Mesenchymal stem cell (in vitro differentiated cells and primary cell): ENCODE results near the gene DNHD1.

Source experiments
- DNase-seq: peaks from one replicate; pipeline ENCODE4 v3.0.0-alpha.2; 2013
- H2AFZ ChIP-seq: one replicate; pipeline ENCODE4 v1.6.1; 2013; ENCODE audit warnings: low read depth, mild to moderate bottlenecking, control low read depth, inconsistent platforms, low read length, moderate library complexity
- H2AK5ac ChIP-seq: 2 replicates; pipeline ENCODE4 v1.6.1; 2013; ENCODE audit warnings: low read length, moderate library complexity, mild to moderate bottlenecking, inconsistent platforms; ENCODE audit not compliant: severe bottlenecking
- H2BK120ac ChIP-seq: one replicate; pipeline ENCODE4 v1.6.1; 2013; ENCODE audit warnings: low read depth, mild to moderate bottlenecking, inconsistent platforms, low read length, moderate library complexity
- H2BK12ac ChIP-seq, 2 experiments: one replicate each; pipeline ENCODE4 v1.6.1; 2013; ENCODE audit warnings: inconsistent platforms in 2 of 2, low read length in 2 of 2, mild to moderate bottlenecking in 2 of 2, moderate library complexity in 2 of 2, control low read depth in 1 of 2
- H2BK15ac ChIP-seq: one replicate; pipeline ENCODE4 v1.6.1; 2013; ENCODE audit warnings: mild to moderate bottlenecking, low read depth, inconsistent platforms; ENCODE audit not compliant: poor library complexity, severe bottlenecking
- H2BK5ac ChIP-seq: 2 replicates; pipeline ENCODE4 v1.6.1; 2013; ENCODE audit warnings: low read depth, mild to moderate bottlenecking, low read length, control low read depth, inconsistent platforms; ENCODE audit not compliant: poor library complexity, severe bottlenecking
- H3K14ac ChIP-seq, 2 experiments: one replicate each; pipeline ENCODE4 v1.6.1; 2013; ENCODE audit warnings: inconsistent platforms in 2 of 2, low read length in 2 of 2, control low read depth in 1 of 2, mild to moderate bottlenecking in 1 of 2, moderate library complexity in 1 of 2
- H3K18ac ChIP-seq, 2 experiments: one replicate each; pipeline ENCODE4 v1.6.1; 2013; ENCODE audit warnings: inconsistent platforms in 2 of 2, low read length in 2 of 2, control low read depth in 1 of 2, low read depth in 1 of 2, mild to moderate bottlenecking in 1 of 2
- H3K23ac ChIP-seq, 2 experiments: one replicate each; pipeline ENCODE4 v1.6.1; 2013; ENCODE audit warnings: inconsistent platforms in 2 of 2, low read length in 2 of 2, mild to moderate bottlenecking in 2 of 2, moderate library complexity in 2 of 2, control low read depth in 1 of 2
- H3K27ac ChIP-seq: 2 replicates; pipeline ENCODE4 v1.5.1; 2013; ENCODE audit warnings: mild to moderate bottlenecking, moderate library complexity, low read length, control low read depth, inconsistent platforms; ENCODE audit not compliant: poor library complexity, severe bottlenecking
- H3K27me3 ChIP-seq, 2 experiments: 2 replicates each; pipeline versions ENCODE4 v1.6.1 to v1.7.0; 2013; ENCODE audit warnings: low read length in 2 of 2, mild to moderate bottlenecking in 2 of 2, moderate library complexity in 2 of 2, control low read depth in 1 of 2, inconsistent platforms in 1 of 2; ENCODE audit not compliant: control insufficient read depth in 1 of 2, insufficient read depth in 1 of 2
- H3K36me3 ChIP-seq, 2 experiments: 2 replicates each; pipeline versions ENCODE4 v1.6.1 to v1.7.0; 2013; ENCODE audit warnings: low read length in 2 of 2, control low read depth in 1 of 2, inconsistent platforms in 1 of 2, low read depth in 1 of 2, mild to moderate bottlenecking in 1 of 2; ENCODE audit not compliant: insufficient read depth in 2 of 2, control insufficient read depth in 1 of 2
- H3K4ac ChIP-seq, 2 experiments: one replicate each; pipeline ENCODE4 v1.6.1; 2013; ENCODE audit warnings: inconsistent platforms in 2 of 2, low read length in 2 of 2, mild to moderate bottlenecking in 2 of 2, moderate library complexity in 2 of 2, control low read depth in 1 of 2, low read depth in 1 of 2
- H3K4me1 ChIP-seq: 2 replicates; pipeline ENCODE4 v1.6.1; 2013; ENCODE audit warnings: low read depth, low read length, control low read depth; ENCODE audit not compliant: control insufficient read depth, insufficient read depth
- H3K4me2 ChIP-seq: 2 replicates; pipeline ENCODE4 v1.6.1; 2013; ENCODE audit warnings: low read length, mild to moderate bottlenecking, inconsistent platforms; ENCODE audit not compliant: poor library complexity, severe bottlenecking
- H3K4me3 ChIP-seq, 2 experiments: 2 replicates each; pipeline versions ENCODE4 v1.5.1 to v1.7.0; 2013; ENCODE audit warnings: low read length in 2 of 2, mild to moderate bottlenecking in 2 of 2, control low read depth in 1 of 2, low read depth in 1 of 2; ENCODE audit not compliant: insufficient read depth in 1 of 2
- H3K79me1 ChIP-seq: replicated peaks from 2 replicates; pipeline ENCODE4 v1.6.1; 2013; ENCODE audit warnings: mild to moderate bottlenecking, control low read depth, low read length, inconsistent platforms; ENCODE audit not compliant: poor library complexity, severe bottlenecking
- H3K9ac ChIP-seq: 2 replicates; pipeline ENCODE4 v1.7.0; 2013; ENCODE audit warnings: mild to moderate bottlenecking, low read length, moderate library complexity
- H3K9me3 ChIP-seq: 2 replicates; pipeline ENCODE4 v1.7.0; 2013; ENCODE audit warnings: mild to moderate bottlenecking, low read length; ENCODE audit not compliant: control insufficient read depth
- H4K8ac ChIP-seq: one replicate; pipeline ENCODE4 v1.6.1; 2013; ENCODE audit warnings: inconsistent platforms, mild to moderate bottlenecking, low read length, moderate library complexity
- H4K91ac ChIP-seq: one replicate; pipeline ENCODE4 v1.6.1; 2013; ENCODE audit warnings: mild to moderate bottlenecking, low read length, inconsistent platforms
- WGBS: methylation state at CpG from one replicate; pipeline ENCODE4 v1.1.7; 2013; ENCODE audit warnings: mixed read lengths; 5-methylcytosine and 5-hydroxymethylcytosine counted together

DNHD1 gene

DNA sequence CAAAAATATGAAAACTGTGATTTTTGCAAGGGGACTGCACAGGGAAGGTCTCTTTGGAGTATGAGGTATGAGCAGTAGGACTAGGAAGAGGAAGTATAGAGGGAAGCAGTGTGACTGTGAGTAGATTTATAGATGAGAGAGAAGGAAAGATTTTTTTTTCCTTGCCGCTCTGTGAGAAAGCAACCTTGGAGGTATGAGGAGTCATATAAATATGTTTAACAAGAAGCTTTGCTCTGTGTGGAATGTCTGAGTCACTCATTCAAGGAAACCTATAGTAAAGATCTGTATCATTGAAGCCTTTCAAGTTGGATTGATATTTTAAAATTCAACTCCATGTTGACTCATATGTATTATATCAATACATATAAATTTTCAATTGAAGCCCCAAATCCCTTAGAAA, 26.2 kb downstream of the DNHD1 start:
- Histone ChIP-seq H3K18ac (no peak overlapping the region), H3K27ac (no peak overlapping the region), H3K4me3 (no peak overlapping the region), H4K8ac (no peak overlapping the region), H2BK12ac (no peak overlapping the region), H3K27me3 (no peaks in the 10 kb centered on the region), H4K91ac (no peak overlapping the region), H2BK120ac (no peak overlapping the region), H3K23ac (no peak overlapping the region), H3K9ac (no peak overlapping the region), H3K36me3 (peaks cover 6 to 42% of the 10 kb centered on the region in 2 experiments), H3K9me3 (no peaks in the 10 kb centered on the region), H3K79me1 (no peaks in the 10 kb centered on the region), H3K4me1 (no peaks in the 10 kb centered on the region), H3K4ac (no peak overlapping the region), H2BK5ac (no peak overlapping the region), H2AFZ (no peak overlapping the region), H3K4me2 (no peak overlapping the region), H2AK5ac (no peak overlapping the region), H2BK15ac (no peak overlapping the region), H3K14ac (no peak overlapping the region)
- 0% methylated on average over 1 of the region's 1 CpG for WGBS
- DNase-seq = peak; percentile 52

- no peak overlapping the region for H3K4ac ChIP-seq
Observed at GRCh38 chr11:6526411-6527135, 29.5 kb downstream of the DNHD1 start.

DNA sequence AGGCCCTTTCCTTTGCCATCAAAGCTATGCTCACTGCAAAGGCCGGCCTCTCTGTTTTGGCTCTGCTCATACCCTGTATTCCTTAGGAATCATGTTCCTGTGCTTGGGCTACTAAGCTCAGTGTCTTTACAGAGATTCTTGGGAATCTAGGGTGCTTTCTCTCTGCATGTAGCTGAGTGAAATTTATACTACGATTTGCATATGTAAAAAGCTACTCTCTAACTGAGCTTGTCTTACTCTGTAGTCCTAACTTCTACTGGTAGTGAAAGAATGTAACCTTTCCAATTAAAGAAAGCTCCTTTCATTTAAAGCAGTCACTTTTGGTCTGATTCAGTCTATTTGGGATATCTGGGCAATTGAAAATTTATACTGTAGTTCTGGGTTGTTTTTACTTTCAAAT, 32.2 kb downstream of the DNHD1 start:
- no peak overlapping the region for H3K4ac ChIP-seq
- no peak for DNase-seq
- H3K36me3 ChIP-seq = peaks cover 21 to 54% of the 10 kb centered on the region in 2 experiments
- no peak overlapping the region for H2AFZ ChIP-seq
- H3K9me3 ChIP-seq = no peaks in the 10 kb centered on the region
- no peak overlapping the region for H3K27ac ChIP-seq
- H3K18ac ChIP-seq = no peak overlapping the region
- no peak overlapping the region for H2BK15ac ChIP-seq
- no peak overlapping the region for H3K9ac ChIP-seq
- H2BK120ac ChIP-seq = no peak overlapping the region
- H3K4me1 ChIP-seq = no peaks in the 10 kb centered on the region
- H3K79me1 ChIP-seq = no peaks in the 10 kb centered on the region
- H4K8ac ChIP-seq = no peak overlapping the region
- 89% methylated on average over 1 of the region's 2 CpGs for WGBS
- no peak overlapping the region for H2AK5ac ChIP-seq
- no peak overlapping the region for H3K14ac ChIP-seq
- H3K4me3 ChIP-seq = no peak overlapping the region
- H3K23ac ChIP-seq = no peak overlapping the region
- no peak overlapping the region for H2BK5ac ChIP-seq
- no peaks in the 10 kb centered on the region for H3K27me3 ChIP-seq
- H3K4me2 ChIP-seq = no peak overlapping the region
- H4K91ac ChIP-seq = no peak overlapping the region
- H2BK12ac ChIP-seq = no peak overlapping the region

More at GRCh38 chr11:6526411-6527135, 29.5 kb downstream of the DNHD1 start:
- H2AK5ac ChIP-seq = no peak overlapping the region
- H2BK5ac ChIP-seq = no peak overlapping the region
- no peak overlapping the region for H2BK12ac ChIP-seq
- no peaks in the 10 kb centered on the region for H3K9me3 ChIP-seq
- no peak overlapping the region for H3K23ac ChIP-seq
- H3K79me1 ChIP-seq = no peaks in the 10 kb centered on the region
- no peak for DNase-seq
- H4K91ac ChIP-seq = no peak overlapping the region
- H3K27ac ChIP-seq = no peak overlapping the region
- H3K27me3 ChIP-seq = no peaks in the 10 kb centered on the region
- H3K4me3 ChIP-seq = no peak overlapping the region
- H3K18ac ChIP-seq = no peak overlapping the region
- peak overlapping the region; percentile 56 for H3K9ac ChIP-seq
- peaks cover 10 to 35% of the 10 kb centered on the region in 2 experiments for H3K36me3 ChIP-seq
- H2AFZ ChIP-seq = no peak overlapping the region
- H4K8ac ChIP-seq = no peak overlapping the region
- WGBS = 92% methylated on average over 2 of the region's 3 CpGs
- no peaks in the 10 kb centered on the region for H3K4me1 ChIP-seq
- H2BK15ac ChIP-seq = no peak overlapping the region
- H3K4me2 ChIP-seq = no peak overlapping the region
- no peak overlapping the region for H2BK120ac ChIP-seq
- H3K14ac ChIP-seq = no peak overlapping the region

- Histone ChIP-seq H3K79me1 (no peaks in the 10 kb centered on the region), H3K4me3 (no peak overlapping the region), H3K9me3 (no peaks in the 10 kb centered on the region), H3K27ac (no peak overlapping the region), H4K8ac (no peak overlapping the region), H3K18ac (no peak overlapping the region), H2BK15ac (no peak overlapping the region), H2BK12ac (no peak overlapping the region), H2BK5ac (no peak overlapping the region), H3K36me3 (peaks cover 24 to 52% of the 10 kb centered on the region in 2 experiments), H2BK120ac (no peak overlapping the region), H3K23ac (no peak overlapping the region), H3K9ac (peak overlapping the region; percentile 32), H3K4me1 (no peaks in the 10 kb centered on the region), H3K4ac (no peak overlapping the region), H3K14ac (no peak overlapping the region), H3K27me3 (no peaks in the 10 kb centered on the region), H2AFZ (no peak overlapping the region), H4K91ac (no peak overlapping the region), H2AK5ac (no peak overlapping the region), H3K4me2 (no peak overlapping the region)
- 97% methylated on average over 2 of the region's 2 CpGs for WGBS
- no peak for DNase-seq
Observed at GRCh38 chr11:6530848-6531247, 33.8 kb downstream of the DNHD1 start.
